DMS 273 treated with DMSO at 0.1 percent for 48 hours (cell line): Measurements from ENCODE around the gene MAPK8IP3.
"Not testable (repeated sequence)": the region's sequence is repeated elsewhere in the genome, so short reads cannot be mapped to it uniquely, and the experiment has no call there.

Experiments
- DNase-seq: peaks from one replicate; lab custom pipeline; 2025; lab: John Stamatoyannopoulos, UW

MAPK8IP3 gene

DNA sequence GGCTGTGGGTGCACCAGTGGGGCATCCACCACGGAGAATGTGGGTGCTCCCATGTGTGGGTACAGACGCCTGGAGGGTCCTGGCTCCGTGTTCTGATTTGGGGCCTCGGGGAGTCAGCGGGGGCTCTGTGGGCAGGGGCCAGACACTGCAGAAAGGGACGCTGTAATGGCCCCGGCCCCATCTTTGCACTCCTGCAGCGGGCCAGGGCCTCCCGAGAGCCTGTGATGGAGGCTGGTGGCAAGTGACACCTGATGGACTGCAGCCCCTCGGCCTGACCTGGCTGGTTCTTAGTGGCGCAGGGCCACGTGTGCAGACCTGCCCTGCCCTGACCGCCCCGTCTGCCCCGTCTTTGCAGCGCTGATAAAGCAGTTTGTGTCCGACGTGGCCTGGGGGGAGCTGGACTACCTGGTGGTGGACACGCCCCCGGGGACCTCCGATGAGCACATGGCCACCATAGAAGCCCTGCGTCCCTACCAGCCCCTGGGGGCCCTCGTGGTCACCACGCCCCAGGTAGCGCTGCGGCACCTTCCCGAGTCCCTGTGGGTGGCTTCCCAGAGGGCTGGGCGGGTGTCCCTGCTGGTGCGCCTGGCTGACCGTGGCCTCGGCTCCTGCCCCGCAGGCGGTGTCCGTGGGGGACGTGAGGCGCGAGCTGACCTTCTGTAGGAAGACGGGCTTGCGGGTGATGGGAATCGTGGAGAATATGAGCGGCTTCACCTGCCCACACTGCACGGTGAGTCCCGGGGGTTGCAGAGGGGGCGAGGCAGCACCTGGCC lies 81.5 kb downstream of the MAPK8IP3 start:
- no peak for DNase-seq

DNA sequence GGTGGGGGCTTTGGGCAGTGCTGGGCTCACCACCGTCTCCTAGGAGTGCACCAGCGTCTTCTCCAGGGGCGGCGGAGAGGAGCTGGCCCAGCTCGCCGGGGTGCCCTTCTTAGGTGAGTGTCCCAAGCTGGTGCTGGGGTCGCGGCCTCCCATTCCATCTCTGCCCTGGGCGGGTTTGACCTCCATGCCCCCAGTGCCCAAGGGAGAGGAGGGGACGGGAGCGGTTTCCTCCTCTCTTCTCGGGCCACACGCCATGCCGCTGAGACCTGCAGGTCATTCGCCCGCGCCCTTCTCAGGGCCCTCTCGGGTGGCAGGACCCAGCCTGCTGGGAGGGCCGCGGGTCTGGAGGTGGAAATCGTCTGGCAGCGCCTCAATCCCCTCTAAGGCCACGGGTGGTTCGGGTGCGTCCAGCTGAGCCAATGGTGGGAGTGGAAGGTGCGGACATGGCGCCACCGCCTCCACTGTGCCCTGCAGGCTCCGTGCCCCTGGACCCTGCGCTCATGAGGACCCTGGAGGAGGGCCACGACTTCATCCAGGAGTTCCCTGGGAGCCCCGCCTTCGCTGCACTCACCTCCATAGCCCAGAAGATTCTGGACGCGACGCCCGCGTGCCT lies 82.2 kb downstream of the MAPK8IP3 start:
- no peak for DNase-seq

DNA sequence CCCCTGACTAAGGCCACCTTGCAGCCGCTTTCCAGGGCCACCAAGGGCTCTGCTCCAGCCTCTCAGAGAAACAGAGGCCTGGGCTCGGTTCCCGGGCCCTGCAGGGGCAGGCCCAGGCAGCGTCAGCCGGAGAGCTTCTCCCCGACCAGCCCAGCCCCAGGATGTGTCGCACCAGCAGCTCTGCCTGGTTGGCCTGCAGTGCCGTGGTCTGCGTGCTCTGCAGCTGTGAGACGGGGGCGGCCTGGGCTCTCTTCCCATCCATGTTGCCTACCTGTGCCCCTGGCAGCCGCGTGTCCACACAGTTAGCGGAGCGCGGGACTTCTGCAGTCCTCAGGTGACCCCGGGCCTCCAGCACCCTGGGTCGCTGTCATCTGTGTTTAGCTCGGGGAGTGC lies 82.7 kb downstream of the MAPK8IP3 start:
- DNase-seq = no peak

DNA sequence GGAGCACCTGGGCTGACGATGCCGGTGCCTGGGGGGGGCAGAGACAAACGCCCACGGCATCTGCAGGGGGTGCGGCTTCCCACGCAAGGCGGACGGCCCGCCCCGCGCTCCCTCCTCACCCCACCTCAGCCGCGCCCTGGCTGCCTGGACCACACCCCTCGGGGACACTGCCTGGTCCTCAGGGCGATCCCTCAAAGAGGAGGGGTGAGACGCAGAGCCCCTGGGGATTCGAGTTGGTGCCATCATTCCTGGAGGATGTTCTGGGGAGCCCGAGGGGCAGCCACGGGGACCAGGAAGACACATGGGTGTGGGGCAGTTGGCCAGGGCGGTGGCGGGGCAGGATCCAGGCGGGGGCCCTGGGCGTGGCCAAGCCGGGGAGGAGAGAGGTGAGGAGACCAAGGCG lies 83.6 kb downstream of the MAPK8IP3 start:
- DNase-seq = no peak

DNA sequence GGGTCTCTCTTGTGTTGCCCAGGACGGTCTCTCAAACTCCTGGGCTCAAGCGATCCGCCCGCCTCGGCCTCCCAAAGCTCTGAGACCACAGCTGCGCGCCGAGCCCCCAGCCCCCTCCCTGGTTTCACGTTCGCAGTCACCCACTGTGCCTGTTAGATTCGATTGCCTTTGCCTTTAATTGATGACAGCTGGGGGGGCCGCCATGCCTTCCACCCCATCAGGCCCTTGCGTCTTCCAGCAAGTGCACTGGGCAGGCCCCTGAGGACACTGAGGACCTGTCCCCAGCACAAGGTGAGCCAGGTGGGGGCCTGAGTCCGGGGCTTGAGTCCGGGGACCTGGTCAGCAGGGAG lies 84.2 kb downstream of the MAPK8IP3 start:
- no peak for DNase-seq

DNA sequence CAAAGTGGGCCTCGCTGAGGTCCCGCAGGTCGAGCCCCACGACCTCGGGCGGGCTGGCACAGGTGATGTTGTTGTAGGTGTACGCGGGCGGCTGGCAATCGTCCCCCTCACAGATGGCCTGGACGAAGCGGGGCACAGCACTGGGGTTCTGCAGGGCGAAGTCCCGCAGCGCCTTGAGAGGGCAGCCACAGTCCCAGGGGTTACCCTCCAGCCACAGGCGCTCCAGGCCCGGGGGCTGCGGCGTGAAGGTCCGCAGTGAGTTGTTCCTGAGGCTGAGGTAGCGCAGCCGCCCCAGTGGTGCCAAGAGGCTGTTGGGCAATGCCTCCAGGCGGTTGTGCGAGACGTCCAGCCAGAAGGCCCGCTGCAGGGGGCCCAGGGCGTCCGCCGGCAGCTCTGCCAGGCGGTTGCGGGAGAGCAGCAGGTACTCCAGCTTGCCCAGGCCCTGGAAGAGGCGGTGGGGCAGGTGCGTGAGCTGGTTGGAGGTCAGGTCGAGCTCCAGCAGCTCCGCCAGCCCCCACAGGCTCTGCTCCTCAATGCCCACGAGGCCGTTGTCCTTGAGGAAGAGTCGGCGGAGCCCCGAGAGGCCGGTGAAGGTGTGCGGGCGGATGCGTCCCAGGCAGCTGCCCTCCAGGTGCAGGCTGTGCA lies 84.7 kb downstream of the MAPK8IP3 start:
- no peak for DNase-seq

DNA sequence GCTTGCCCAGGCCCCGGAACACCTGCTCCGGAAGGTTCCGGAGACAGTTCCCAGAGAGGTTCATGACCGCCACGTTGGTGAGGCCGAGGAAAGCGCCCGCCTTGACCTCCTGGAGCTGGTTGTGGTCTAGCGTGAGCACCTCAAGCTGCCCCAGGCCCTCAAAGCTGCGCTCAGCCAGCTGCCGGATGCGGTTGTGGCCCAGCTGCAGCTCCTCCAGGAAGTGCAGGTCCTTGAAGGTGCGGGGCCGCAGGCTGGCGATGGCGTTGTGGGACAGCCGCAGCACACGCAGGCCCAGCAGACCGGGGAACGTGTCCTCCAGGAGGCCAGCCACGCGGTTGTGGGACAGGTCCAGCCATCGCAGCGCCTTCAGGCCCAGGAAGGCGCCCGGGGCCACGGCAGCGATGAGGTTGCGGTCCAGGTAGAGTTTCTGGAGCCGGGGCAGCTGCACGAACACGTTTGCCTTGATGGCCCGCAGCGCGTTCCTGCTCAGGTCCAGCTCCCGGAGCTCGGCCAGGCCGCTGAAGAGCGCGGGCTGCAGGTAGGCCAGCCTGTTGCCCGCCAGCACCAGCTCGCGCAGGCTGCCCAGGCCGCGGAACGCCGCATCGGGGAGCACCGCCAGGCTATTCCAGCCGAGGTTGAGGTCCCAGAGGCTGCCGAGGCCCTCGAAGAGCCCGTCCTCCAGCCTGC lies 85.4 kb downstream of the MAPK8IP3 start:
- no peak for DNase-seq

DNA sequence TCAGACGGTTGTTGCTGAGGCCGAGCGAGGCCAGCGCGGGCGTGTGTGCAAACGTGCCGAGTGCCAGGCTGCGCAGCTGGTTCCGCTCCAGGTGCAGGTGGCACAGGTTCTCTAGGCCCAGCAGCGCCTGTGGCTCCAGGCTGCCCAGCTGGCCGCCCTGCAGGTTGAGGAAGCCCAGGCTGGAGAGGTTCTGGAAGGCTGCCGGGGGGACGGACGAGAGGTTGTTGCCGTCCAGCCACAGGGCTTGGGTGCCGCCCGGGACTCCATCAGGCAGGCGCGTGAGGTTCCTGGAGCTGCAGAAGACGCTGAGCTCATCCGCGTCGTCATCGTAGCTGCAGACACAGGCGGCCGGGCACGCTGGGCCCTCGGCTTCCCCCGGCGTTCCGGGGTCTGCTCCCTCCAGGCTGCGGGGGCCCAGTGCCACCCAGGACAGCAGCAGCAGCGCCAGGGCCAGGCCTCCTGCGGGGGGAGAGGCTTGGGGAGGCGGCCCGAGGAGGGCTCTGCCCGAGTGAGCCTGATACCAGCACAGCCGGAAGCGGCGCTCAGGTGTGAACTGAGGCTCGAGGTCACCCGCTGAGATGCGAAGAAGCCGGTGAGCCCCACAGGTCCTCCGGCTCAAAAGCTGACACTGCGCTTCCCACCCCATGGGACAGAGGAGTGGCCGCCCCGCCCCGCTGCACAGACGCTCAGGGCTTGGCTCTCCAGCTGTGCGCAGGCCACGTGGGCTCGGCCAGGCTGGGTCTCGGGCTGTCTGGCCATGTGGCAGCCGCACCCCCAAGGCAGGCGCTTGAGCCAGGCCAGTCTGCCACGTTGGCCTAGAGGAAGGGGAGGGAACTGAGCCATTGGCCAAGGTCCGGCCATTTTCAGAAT lies 86.2 kb downstream of the MAPK8IP3 start:
- no peak for DNase-seq

DNA sequence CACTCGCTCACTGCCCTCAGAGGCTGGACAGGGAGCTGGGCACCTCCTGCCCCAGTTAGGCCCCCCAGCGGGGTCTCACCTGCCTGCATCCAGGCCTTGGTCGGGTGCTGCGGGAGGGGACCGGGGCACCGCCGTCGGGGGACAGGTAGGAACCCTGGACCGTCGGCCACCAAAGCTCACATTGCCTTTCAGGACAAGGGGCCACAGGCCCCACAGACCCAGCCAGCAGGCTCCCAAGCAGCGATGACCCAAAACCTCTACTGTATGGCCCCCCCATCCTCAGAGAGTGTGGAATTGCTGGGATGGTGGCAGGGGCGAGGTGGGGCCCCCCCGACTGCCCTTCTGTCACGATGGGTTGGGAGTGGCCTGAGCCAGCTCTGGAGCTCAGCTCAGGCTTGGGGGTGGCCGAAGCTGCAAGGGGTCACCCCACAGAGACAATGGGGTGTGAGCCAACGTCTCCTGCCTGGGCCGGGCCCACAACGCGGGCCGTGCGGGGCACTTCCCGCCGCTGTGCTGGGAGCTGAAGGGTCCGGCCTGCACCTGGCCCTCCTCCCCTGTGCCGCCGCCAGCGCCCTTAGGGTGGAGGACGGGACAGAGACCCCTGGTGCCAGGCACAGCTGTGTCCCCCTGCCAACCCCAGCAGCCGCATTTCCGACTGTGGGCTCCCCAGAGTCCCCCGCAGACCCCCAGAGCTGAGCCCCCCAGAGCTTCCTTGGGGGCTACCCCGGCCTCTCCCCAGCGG lies 87.0 kb downstream of the MAPK8IP3 start:
- no peak for DNase-seq

DNA sequence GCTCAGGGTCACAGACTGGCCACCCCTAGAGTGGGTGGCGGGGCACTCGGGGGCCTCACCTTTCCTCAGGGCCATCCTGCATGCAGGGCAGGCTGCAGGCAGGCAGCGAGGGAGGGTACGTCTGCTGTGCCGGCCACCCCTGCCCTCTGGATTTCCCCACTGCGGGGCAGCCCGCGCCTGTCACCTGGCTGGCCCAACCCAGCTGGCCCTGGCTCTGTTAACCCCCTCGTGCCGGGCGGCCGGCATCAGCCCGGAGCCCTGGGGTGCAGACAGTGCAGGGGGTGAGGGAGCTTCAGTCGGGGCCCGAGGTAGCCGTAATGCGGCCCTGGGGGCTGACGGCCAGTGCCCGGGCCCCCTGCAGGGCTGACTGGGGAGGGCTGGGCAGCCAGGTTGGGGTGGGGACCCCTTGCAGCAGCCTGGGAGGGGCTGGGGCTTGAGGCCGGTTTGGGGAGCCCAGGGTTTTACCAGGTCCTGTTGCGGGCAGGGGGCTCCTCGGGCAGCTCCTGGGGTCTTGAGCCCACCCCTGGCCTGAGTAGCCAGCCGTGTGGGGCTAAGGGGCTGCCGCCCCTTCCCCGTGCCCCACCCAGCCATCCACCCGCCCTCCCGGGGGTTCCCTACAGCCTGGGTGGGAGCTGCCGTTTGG lies 87.7 kb downstream of the MAPK8IP3 start, which contains the start of gene IGFALS:
Gene IGFALS, minus strand, starts transcription at position 128 of the 643 bp plus-strand sequence. Its CDS starts 53 bp downstream, at position 75.
- no peak for DNase-seq

DNA sequence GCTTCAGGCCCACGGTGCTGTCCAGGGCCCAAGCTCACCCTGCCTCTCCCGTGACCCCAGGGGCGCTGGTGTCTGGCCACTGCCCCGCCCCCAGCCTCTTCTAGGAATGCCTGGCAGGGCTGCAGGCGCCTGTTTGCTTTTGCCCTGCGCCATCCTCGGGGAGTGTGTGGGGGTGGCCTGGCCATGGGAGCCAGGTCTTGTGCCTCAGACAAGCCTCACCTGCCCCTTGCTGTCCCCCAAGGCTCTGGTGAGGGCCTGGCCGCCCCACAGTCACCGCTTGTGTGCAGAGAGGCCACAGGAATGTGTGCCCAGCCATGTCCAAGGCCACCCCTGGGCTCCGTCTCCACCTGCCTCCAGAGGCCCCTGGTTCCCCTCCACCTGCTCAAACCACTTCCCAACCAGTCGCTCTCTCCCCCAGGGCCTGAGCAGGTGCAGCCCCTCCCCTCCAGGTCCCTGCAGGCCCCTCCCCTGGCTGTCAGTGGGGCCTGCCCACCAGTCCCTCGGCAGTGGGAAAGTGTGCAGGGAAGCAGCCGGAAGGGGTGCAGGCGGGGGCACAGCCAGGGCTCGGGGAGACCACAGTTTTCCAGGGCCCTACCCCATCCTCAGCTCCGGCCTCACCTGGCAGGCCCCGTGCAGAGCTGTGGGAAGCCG lies 88.4 kb downstream of the MAPK8IP3 start:
- DNase-seq = no peak

DNA sequence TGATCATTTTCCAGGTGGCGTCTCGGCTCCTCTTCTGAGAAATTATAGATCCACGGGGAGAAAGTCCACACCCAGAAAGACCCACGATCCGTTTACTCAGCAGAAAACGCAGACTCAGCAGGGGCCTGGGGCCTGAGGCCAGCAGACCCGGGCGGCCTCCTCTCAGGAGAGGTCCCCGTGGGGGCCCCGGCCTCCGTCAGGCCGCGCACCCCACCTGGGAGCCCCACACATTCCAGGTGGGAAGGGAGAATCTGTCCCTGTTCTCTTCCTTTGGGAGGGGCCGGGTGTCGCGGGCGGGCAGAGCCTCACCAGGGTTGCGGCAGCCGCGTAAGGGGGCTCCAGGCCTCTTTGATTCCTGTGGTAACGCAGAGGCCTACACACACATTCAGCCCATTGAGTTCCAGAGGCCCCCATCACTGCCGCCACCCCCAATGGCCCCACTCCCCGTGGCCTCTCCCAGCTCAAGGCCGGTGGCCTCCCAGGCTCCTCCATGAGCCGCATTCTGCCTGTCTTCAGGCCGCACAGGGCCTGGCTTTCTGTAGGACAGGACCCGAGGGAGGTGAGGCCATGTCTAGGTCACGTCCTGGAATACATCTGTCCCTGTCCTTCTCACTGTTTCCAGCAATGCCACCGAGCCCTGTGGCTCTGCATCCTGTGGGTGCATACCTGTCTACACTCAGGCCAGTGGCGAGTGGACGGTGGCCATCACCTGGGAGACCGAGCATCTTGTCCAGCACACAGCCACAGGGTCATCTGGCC lies 89.1 kb downstream of the MAPK8IP3 start:
- no peak for DNase-seq

DNA sequence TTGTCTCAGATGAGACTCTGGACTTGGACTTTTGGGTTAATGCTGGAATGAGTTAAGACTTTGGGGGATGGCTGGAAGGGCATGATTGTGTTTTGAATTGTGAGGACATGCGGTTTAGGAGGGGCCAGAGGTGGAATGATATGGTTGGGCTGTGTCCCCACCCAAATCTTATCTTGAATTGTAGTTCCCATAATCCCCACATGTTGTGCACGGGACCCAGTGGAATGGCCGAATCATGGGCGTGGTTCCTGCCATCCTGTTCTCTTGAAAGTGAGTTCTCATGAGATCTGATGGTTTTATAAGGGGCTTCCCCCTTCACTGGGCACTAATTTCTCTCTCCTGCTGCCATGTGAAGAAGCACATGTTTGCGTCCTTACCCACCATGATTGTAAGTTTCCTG lies 93.3 kb downstream of the MAPK8IP3 start:
- not testable (repeated sequence) for DNase-seq

DNA sequence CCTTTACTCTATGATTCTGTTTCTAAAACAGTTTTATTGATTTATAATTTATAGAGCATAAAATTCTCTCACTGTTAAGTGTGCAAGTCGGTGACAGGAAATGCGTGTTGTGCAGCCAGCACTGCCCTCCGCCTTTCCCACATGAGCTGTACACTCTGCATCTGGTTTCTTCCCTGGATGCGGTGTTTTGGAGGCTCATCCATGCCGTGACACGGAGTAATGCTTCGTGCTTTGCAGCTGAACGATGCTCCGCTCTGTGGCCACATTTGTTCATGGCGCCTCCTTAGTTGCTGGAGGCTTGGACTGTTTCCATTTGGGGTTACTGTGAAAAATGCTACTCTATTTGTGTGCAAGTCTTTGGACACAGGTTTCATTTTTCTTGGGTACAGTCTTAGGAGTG lies 94.7 kb downstream of the MAPK8IP3 start:
- no peak for DNase-seq

DNA sequence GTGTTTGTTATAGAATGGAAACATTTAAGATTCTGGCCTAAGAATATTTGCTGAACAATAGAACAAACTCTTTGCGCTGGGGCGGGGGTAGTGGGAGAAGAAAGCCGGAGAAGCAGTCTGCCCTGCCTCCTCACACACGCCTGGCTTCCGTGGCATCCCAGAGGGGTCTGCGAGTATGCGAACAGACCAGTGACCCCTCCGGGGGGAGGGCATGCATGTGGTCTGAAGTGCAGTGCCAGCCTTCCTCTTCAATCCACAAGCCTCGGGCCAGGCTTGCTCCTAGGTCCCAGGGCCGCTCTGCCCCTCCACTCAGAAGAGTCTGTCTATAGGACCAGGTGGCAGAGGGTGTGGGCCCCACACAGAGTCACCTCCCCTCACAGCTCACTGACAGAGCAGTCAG lies 101.6 kb downstream of the MAPK8IP3 start:
- no peak for DNase-seq

DNA sequence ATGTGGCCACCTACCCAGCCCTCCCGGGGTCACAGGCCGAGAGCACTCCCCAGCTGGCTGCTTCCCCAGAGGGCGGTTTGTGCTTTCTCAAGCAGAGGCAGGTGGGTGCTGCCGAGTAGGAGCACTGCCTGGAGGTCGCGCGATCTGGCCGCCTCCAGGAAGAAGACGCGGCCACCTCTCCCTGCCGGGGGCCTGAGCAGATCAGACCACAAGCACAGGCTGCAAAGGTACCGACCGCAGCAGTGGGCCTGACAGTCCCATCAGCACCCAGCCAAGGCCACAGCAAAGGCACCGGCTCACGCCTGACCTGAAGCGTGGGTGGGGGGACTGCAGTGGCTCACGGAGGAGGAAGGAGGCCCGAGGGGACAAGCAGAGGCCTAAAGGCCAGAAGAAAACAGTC lies 102.7 kb downstream of the MAPK8IP3 start:
- DNase-seq = no peak

DNA sequence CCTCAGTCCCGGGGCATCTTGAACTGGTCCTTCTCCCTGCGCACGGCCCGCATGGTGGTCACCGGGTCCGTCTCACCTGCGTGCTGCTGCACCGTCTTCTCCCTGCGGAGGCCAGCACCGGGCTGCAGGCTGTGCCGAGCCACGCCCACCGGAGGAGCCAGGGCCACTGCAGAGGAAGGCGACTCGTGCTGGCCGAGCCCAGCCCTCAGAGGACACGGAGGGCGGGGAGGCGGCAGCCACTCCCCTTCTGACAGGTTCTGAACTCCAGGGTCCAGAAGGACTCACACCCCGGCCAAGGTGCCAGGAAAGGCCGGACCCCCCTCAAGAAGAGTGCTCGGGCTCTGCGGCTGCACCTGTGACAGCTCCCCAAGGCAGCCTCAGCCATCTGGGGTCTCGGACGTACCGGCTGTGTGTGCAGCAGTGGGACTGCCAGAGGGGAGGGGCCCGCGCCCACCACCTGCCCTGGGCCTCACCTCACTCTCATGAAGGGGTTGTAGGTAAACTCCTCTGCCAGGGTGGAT lies 103.3 kb downstream of the MAPK8IP3 start:
- DNase-seq = no peak

DNA sequence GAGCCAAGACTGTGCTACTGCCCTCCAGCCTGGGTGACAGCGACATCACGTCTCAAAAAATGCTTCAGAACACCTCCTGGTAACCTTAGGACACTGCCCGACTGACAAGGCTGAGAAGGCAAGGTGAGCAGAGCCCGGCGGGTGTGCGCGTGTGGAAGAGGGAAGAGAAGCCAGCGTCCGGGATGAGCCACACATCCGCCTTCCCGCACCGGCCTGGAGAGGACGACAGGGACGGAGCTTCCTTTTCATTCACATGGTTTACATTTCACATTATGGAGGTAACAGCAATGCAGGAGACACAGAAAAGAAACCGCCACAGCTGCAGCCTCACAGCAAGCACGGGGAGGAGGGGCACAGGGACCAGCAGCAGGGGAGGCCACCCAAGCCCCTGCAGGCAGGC lies 104.1 kb downstream of the MAPK8IP3 start:
- no peak for DNase-seq

DNA sequence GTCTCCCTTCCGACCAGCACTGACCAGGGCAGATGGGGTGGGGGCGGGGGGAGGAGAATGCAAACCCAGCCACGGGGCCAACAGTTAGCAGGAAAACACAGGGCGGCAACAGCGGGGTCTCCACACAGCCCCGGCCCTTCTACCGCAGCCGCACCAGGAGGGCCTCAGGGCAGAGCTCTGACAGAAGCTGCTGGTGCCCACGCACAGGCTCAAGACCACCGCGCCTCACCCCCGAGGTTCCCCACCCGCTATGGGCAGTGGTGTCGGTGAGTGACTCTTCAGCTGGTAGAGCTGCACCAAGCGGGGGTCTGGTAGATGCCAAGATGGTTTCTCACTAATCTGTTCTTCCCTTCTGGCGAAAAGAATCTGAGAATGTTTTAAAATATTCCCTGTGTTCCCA lies 104.5 kb downstream of the MAPK8IP3 start:
- DNase-seq = no peak
